ENCODE data around the gene MID1. TPM values are rescaled to one million over a fixed set of nuclear protein-coding genes. Genes with fewer than 3 reads are reported as not detected.

The MID1 gene
- total RNA-seq, 4 donors from 2014 or later: 0.91 to 1.9 (median 1.8) TPM

GRCh38 chrX:10507181-10507580 is 113.2 kb downstream of the MID1 start:
- intact Hi-C loops (cut with DNase I; ENCODE audit: low total_unique reads): no loop called here
- no peak for ATAC-seq

DNA sequence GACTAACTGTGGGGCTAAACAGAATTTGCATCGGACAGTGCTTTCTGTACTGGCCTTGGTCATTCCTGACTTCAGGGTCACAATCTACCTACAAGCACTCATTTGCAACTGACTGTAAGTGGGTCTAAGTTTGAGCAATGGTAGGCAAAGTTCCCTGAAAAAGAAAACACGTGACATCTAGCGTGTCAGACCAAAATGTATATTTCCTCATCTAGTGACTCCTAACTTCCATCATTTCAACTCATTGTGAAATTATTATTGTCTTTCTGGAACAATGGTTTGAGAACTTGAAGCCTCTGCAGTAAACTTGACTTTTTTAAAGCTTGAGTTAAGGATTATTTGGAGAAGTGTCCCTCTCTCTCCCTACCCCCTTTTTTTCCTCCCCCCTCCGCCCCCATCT is 113.6 kb downstream of the MID1 start:
- no peaks in the 10 kb centered on the region for H3K27me3 ChIP-seq
- intact Hi-C loops (cut with DNase I; ENCODE audit: low total_unique reads) (no loop called here), in situ Hi-C loops (cut with MboI; ENCODE audit: low sequenced_read_pairs in 4 of 4) (no loop called here)
- no peak for DNase-seq
- no peaks in the 10 kb centered on the region for H3K4me1 ChIP-seq
- no peak overlapping the region for H3K27ac ChIP-seq
- H3K4me3 ChIP-seq: no peak overlapping the region
- H3K36me3 ChIP-seq: no peaks in the 10 kb centered on the region
- H3K9me3 ChIP-seq: no peaks in the 10 kb centered on the region
- no peak for TF ChIP-seq POLR2A (IDR thresholded peaks at IDR 0.05)
- TF ChIP-seq, protein P1, sequence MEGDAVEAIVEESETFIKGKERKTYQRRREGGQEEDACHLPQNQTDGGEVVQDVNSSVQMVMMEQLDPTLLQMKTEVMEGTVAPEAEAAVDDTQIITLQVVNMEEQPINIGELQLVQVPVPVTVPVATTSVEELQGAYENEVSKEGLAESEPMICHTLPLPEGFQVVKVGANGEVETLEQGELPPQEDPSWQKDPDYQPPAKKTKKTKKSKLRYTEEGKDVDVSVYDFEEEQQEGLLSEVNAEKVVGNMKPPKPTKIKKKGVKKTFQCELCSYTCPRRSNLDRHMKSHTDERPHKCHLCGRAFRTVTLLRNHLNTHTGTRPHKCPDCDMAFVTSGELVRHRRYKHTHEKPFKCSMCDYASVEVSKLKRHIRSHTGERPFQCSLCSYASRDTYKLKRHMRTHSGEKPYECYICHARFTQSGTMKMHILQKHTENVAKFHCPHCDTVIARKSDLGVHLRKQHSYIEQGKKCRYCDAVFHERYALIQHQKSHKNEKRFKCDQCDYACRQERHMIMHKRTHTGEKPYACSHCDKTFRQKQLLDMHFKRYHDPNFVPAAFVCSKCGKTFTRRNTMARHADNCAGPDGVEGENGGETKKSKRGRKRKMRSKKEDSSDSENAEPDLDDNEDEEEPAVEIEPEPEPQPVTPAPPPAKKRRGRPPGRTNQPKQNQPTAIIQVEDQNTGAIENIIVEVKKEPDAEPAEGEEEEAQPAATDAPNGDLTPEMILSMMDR (IDR thresholded peaks at IDR 0.05 in 4 of 5, conservative IDR thresholded peaks at IDR 0.05 in 1 of 5): no peak
- no peak for ATAC-seq

More at GRCh38 chrX:10507181-10507580, 113.2 kb downstream of the MID1 start:
- H3K9me3 ChIP-seq: no peaks in the 10 kb centered on the region
- DNase-seq: no peak
- no peaks in the 10 kb centered on the region for H3K36me3 ChIP-seq
- H3K27ac ChIP-seq: no peak overlapping the region
- TF ChIP-seq, protein P1 (IDR thresholded peaks at IDR 0.05 in 4 of 5, conservative IDR thresholded peaks at IDR 0.05 in 1 of 5): no peak
- no peak for TF ChIP-seq POLR2A (IDR thresholded peaks at IDR 0.05)
- H3K4me3 ChIP-seq: no peak overlapping the region
- H3K4me1 ChIP-seq: no peaks in the 10 kb centered on the region
- in situ Hi-C loops (cut with MboI; ENCODE audit: low sequenced_read_pairs in 4 of 4): no loop called here
- H3K27me3 ChIP-seq: no peaks in the 10 kb centered on the region

DNA sequence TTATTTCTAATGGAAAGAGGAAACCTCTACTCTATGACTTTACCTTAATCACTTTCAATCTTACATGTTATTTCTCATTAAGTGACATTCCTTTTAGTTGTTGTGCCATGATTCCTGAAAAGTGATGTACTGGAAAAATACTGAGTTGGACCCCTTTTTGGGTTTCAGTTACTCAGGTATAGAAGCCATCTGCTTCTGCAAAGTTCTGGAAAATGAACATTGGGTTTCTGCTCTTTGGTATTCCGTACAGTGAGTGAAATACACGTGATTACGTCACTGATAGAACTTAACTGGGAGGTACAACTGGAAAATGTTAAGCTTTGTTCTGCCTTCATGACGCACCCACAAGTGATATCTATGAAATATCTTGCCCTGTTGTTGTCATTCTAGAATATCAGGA is 114.7 kb downstream of the MID1 start:
- TF ChIP-seq POLR2A (IDR thresholded peaks at IDR 0.05): no peak
- TF ChIP-seq, protein P1 (IDR thresholded peaks at IDR 0.05 in 4 of 5, conservative IDR thresholded peaks at IDR 0.05 in 1 of 5): no peak
- H3K27ac ChIP-seq: no peak overlapping the region
- DNase-seq (no peak), ATAC-seq (no peak)
- intact Hi-C loops (cut with DNase I; ENCODE audit: low total_unique reads): no loop called here
- H3K27me3 ChIP-seq: no peaks in the 10 kb centered on the region
- no peaks in the 10 kb centered on the region for H3K9me3 ChIP-seq
- H3K4me1 ChIP-seq: no peaks in the 10 kb centered on the region
- no peaks in the 10 kb centered on the region for H3K36me3 ChIP-seq
- H3K4me3 ChIP-seq: no peak overlapping the region
- in situ Hi-C loops (cut with MboI; ENCODE audit: low sequenced_read_pairs in 4 of 4): no loop called here

DNA sequence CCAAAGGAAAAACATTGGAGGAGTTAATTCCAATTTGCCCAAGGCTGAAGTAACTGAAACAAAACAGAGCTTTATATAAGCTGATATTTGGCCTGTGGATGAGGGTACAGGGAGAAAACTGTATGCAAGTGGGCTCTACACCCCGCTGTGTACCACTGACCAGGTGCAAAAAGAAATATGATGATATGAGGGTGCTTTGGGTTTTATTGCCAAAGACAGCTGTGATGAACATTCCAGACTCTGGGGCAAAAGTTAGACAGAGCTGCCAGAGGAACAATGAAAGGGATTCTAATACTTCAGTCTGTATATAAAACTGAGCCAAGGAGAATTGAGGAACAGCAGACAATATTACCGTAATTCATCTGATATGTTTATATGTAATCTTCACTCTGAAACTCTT is 117.4 kb downstream of the MID1 start:
- Histone ChIP-seq H3K27ac (no peak overlapping the region), H3K4me1 (no peaks in the 10 kb centered on the region), H3K27me3 (no peaks in the 10 kb centered on the region), H3K9me3 (no peaks in the 10 kb centered on the region), H3K36me3 (no peaks in the 10 kb centered on the region), H3K4me3 (no peak overlapping the region)
- no peak for DNase-seq
- ATAC-seq: no peak
- in situ Hi-C loops (cut with MboI; ENCODE audit: low sequenced_read_pairs in 4 of 4) (no loop called here), intact Hi-C loops (cut with DNase I; ENCODE audit: low total_unique reads) (no loop called here)
- TF ChIP-seq POLR2A (IDR thresholded peaks at IDR 0.05): no peak
- TF ChIP-seq, protein P1 (IDR thresholded peaks at IDR 0.05 in 4 of 5, conservative IDR thresholded peaks at IDR 0.05 in 1 of 5): no peak

DNA sequence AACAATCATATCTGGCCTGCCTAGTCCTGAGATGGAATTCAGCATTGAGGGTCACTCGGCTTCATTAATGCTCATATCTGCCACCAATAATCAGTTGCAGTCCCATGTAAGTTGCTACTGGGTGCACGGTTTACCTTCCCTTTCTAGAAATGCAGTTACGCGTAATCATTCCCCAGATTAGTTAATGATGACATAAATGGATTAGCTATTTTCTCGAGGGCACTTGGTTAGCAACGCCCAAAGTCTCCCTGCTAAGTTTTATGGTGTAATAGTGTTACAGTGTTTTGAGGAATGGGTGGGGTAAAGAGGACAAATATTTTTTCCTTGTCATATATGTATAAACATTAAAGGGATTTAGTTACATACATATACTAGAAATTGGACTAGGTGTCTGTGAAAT is 118.8 kb downstream of the MID1 start:
- intact Hi-C loops (cut with DNase I; ENCODE audit: low total_unique reads): no loop called here

More for the DNA sequence above, 118.8 kb downstream of the MID1 start:
- ATAC-seq (no peak), DNase-seq (no peak)
- Histone ChIP-seq H3K36me3 (no peaks in the 10 kb centered on the region), H3K9me3 (no peaks in the 10 kb centered on the region), H3K4me3 (no peak overlapping the region), H3K27me3 (no peaks in the 10 kb centered on the region), H3K4me1 (no peaks in the 10 kb centered on the region), H3K27ac (no peak overlapping the region)
- TF ChIP-seq, protein P1 (IDR thresholded peaks at IDR 0.05 in 4 of 5, conservative IDR thresholded peaks at IDR 0.05 in 1 of 5): no peak
- no peak for TF ChIP-seq POLR2A (IDR thresholded peaks at IDR 0.05)
- in situ Hi-C loops (cut with MboI; ENCODE audit: low sequenced_read_pairs in 4 of 4): no loop called here

All from gastrocnemius medialis (tissue), 4 donors.